Loucy (cell line): Measurements from ENCODE around the gene MYOF.

Source experiments
- EZH2phosphoT487 ChIP-seq: fragments of 200-600 bp; IDR thresholded peaks from 2 replicates; pipeline ENCODE4 v1.6.1; 2018; ENCODE audit warnings: antibody characterized with exemption, mild to moderate bottlenecking, moderate library complexity, borderline replicate concordance
- TF ChIP-seq, protein P1 (sequence below): fragments of 200-600 bp; sonication (generic); conservative IDR thresholded peaks from 2 replicates; pipeline ENCODE4 v1.5.1; 2014; ENCODE audit warnings: mild to moderate bottlenecking, antibody characterized with exemption, low read length

DNA sequence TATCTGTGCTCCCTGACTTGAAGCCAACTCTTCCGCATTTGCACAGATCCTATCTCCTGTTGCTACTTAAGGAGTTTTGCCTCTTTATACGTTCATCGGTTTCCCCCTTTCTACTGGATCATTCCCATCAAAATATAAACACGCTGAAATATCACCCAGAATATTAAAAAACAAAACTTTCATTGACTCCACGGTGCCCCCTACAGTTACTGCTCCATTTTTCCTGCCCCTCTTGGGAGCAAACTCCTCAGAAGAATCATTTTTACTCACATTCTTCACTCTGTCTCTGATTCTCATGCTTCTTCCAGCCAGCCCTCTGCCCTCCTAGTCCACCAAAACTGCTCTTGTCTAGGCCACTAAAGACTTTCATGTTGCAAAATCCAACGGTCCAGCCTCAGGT, 66.4 kb downstream of the MYOF start:
- TF ChIP-seq, protein P1, sequence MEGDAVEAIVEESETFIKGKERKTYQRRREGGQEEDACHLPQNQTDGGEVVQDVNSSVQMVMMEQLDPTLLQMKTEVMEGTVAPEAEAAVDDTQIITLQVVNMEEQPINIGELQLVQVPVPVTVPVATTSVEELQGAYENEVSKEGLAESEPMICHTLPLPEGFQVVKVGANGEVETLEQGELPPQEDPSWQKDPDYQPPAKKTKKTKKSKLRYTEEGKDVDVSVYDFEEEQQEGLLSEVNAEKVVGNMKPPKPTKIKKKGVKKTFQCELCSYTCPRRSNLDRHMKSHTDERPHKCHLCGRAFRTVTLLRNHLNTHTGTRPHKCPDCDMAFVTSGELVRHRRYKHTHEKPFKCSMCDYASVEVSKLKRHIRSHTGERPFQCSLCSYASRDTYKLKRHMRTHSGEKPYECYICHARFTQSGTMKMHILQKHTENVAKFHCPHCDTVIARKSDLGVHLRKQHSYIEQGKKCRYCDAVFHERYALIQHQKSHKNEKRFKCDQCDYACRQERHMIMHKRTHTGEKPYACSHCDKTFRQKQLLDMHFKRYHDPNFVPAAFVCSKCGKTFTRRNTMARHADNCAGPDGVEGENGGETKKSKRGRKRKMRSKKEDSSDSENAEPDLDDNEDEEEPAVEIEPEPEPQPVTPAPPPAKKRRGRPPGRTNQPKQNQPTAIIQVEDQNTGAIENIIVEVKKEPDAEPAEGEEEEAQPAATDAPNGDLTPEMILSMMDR = peak; percentile 65
- TF ChIP-seq EZH2phosphoT487 = no peak
